Activated T-helper 1 cell treated with anti-CD3 and anti-CD28 coated beads, Interleukin-12 subunit alpha, Interleukin-12 subunit beta, Interleukin-2, Interleukin-4 antibody, amounts not matched to agents 30 ng/mL and 10 ng/mL and 1 ng/mL, durations not matched to agents 14 hours and 24 hours and 36 hours (primary cell): ENCODE measurements around the gene CTSA. TPM values are rescaled to one million over a fixed set of nuclear protein-coding genes. Genes with fewer than 3 reads are reported as not detected.

Experiments used
- DNase-seq: peaks from one replicate; pipeline ENCODE4 v3.0.0; 2021; ENCODE audit warnings: low spot score
- H3K27ac Mint-ChIP-seq: one replicate; pipeline ENCODE4 v1.8.0; 2021; ENCODE audit warnings: mild to moderate bottlenecking, mixed read lengths
- H3K27me3 Mint-ChIP-seq: one replicate; pipeline ENCODE4 v1.8.0; 2022; ENCODE audit warnings: mild to moderate bottlenecking, moderate library complexity, mixed read lengths; ENCODE audit not compliant: insufficient read depth
- H3K36me3 Mint-ChIP-seq: one replicate; pipeline ENCODE4 v1.8.0; 2021; ENCODE audit warnings: low read depth, mixed read lengths
- H3K4me1 Mint-ChIP-seq: one replicate; pipeline ENCODE4 v1.8.0; 2021; ENCODE audit warnings: low read depth, mixed read lengths
- H3K4me3 Mint-ChIP-seq: one replicate; pipeline ENCODE4 v1.8.0; 2021; ENCODE audit warnings: mild to moderate bottlenecking, moderate library complexity, mixed read lengths
- H3K9me3 Mint-ChIP-seq: one replicate; pipeline ENCODE4 v1.8.0; 2021; ENCODE audit warnings: mixed read lengths
- intact Hi-C: fragments of 100-400 bp; cut with micrococcal nuclease; formaldehyde crosslinking; loops from one replicate; pipeline ENCODE4 v1.15.1; 2024
- total RNA-seq: library from RNA; stranded (reverse); gene quantifications from 2 replicates; pipeline ENCODE4 v1.2.3, GENCODE V29; 2022

Gene CTSA
- total RNA-seq, 1 donor from 2014 or later: 46.9 TPM

- H3K4me3 Mint-ChIP-seq: no peak overlapping the region
- intact Hi-C loops: no loop called here
- no peak overlapping the region for H3K27ac Mint-ChIP-seq
- H3K27me3 Mint-ChIP-seq: no peaks in the 10 kb centered on the region
- H3K4me1 Mint-ChIP-seq: peaks cover 13% of the 10 kb centered on the region
- no peaks in the 10 kb centered on the region for H3K9me3 Mint-ChIP-seq
- DNase-seq: no peak
- H3K36me3 Mint-ChIP-seq: peaks cover 47% of the 10 kb centered on the region
Measured at GRCh38 chr20:45947110-45947866, 56.2 kb downstream of the CTSA start.

GRCh38 chr20:45948261-45948733 lies 57.2 kb downstream of the CTSA start:
- intact Hi-C loops: no loop called here
- no peak overlapping the region for H3K27ac Mint-ChIP-seq
- no peak overlapping the region for H3K4me3 Mint-ChIP-seq
- H3K36me3 Mint-ChIP-seq: peaks cover 42% of the 10 kb centered on the region
- H3K9me3 Mint-ChIP-seq: no peaks in the 10 kb centered on the region
- H3K4me1 Mint-ChIP-seq: peaks cover 13% of the 10 kb centered on the region
- H3K27me3 Mint-ChIP-seq: no peaks in the 10 kb centered on the region
- DNase-seq: no peak

Other genes starting within 250 kb of the CTSA start
- not detected in 2 replicates for gene WFDC11, start 221.1 kb upstream of the CTSA start, total RNA-seq
- gene WFDC13, start 189.3 kb upstream of the CTSA start, total RNA-seq: not detected in 2 replicates
- gene WFDC10B, start 186.3 kb upstream of the CTSA start, total RNA-seq: not detected in 2 replicates
- gene SPINT4, start 169.0 kb upstream of the CTSA start, total RNA-seq: not detected in 2 replicates
- gene WFDC3, start 99.5 kb upstream of the CTSA start, total RNA-seq: not detected in 2 replicates
- gene DNTTIP1, start 99.4 kb upstream of the CTSA start, total RNA-seq: 35.6 and 40.1 TPM in 2 replicates
- gene UBE2C, start 78.7 kb upstream of the CTSA start, total RNA-seq: 114 and 118 TPM in 2 replicates
- not detected in 2 replicates for gene TNNC2, start 64.0 kb upstream of the CTSA start, total RNA-seq
- 0.75 and 1.1 TPM in 2 replicates for gene SNX21, start 57.5 kb upstream of the CTSA start, total RNA-seq
- gene ACOT8, start 33.9 kb upstream of the CTSA start, total RNA-seq: 26.5 and 27.2 TPM in 2 replicates
- gene ZSWIM3, start 33.7 kb upstream of the CTSA start, total RNA-seq: 5.8 and 6.2 TPM in 2 replicates
- 7.5 and 7.8 TPM in 2 replicates for gene ZSWIM1, start 10.1 kb upstream of the CTSA start, total RNA-seq
- 0.59 and 1.1 TPM in 2 replicates for gene SPATA25, start 3.7 kb upstream of the CTSA start, total RNA-seq
- gene NEURL2, start 127 bp upstream of the CTSA start, total RNA-seq: 1.9 and 3.4 TPM in 2 replicates
- 1.5 and 1.9 TPM in 2 replicates for gene PLTP, start 20.8 kb downstream of the CTSA start, total RNA-seq
- gene PCIF1, start 43.3 kb downstream of the CTSA start, total RNA-seq: 27.9 and 28.5 TPM in 2 replicates
- 38.3 and 40.9 TPM in 2 replicates for gene ZNF335, start 80.9 kb downstream of the CTSA start, total RNA-seq
- 0.08 TPM in 1 of 2 replicates, not detected in the other for gene MMP9, start 117.6 kb downstream of the CTSA start, total RNA-seq
- gene SLC12A5, start 137.9 kb downstream of the CTSA start, total RNA-seq: 0.42 TPM in 1 of 2 replicates, not detected in the other
- gene NCOA5, start 198.6 kb downstream of the CTSA start, total RNA-seq: 30.4 and 32.9 TPM in 2 replicates
- gene CD40, start 227.0 kb downstream of the CTSA start, total RNA-seq: 2.0 TPM in 2 replicates